ENCODE measurements around the gene PDE4D.

PDE4D gene

DNA sequence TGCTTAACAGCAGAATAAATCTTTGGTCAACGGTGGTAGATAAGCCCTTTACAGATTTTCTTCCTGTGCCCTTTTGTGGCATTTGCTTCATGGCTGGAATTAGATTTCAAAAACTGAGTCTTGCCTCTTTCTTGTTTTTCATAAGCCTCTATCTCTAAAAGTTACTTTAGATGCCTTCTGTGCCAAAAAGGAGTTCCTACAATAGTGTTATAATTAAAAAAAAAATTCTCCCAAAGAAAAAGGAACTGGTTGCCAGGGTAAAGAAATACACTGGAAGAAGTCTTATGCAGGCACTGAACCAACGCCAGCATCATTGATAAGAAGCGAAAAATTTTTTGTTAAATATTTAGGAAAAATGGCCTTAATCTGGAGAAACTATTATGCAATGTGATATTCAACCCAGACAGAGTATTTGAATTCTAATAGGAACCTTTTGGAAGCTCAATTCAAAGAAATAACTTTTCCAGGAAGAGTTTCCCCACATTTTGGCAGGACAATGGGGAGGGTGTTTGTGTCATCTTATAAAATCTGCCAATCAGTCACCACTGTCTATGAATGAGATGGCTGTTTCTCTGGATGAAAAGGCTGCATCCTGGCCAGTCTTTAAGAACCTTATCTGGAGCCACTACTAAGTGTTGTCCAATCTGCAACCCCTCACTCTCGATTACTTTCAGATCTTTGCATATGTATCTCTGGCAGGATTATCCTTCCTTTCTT lies 608.1 kb downstream of the PDE4D start:
- no peaks in the 10 kb centered on the region for H3K36me3 Mint-ChIP-seq
- no peak overlapping the region for H3K27ac Mint-ChIP-seq
- H3K4me3 Mint-ChIP-seq, result no peak overlapping the region
- H3K4me1 Mint-ChIP-seq, result no peaks in the 10 kb centered on the region
- no peak for DNase-seq (ENCODE audit: low spot score in 2 of 2)
- H3K9me3 Mint-ChIP-seq, result no peaks in the 10 kb centered on the region
- no peak for ATAC-seq

DNA sequence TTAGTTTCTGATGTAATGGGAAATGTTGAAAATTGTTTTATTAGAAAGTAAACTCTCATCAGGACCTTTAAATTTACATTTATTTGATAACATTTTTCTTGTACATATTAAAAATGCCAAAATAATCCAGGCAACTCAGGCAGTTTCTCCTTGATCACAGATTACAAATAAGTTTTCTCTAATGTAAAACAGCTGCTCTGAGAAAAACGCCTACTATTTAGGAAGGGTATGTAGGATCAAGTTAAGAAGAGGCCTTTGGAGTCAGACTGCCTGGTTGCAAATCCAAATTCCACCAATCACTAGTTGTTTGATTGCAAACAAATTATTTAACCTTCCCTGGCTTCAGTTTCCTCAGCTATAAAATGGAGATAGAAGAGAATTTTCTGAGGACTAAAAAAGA lies 610.8 kb downstream of the PDE4D start:
- Mint-ChIP-seq H3K36me3 (no peaks in the 10 kb centered on the region), H3K4me3 (no peak overlapping the region), H3K27ac (no peak overlapping the region), H3K9me3 (no peaks in the 10 kb centered on the region), H3K4me1 (no peaks in the 10 kb centered on the region)
- DNase-seq (ENCODE audit: low spot score in 2 of 2), result no peak
- ATAC-seq, result no peak

DNA sequence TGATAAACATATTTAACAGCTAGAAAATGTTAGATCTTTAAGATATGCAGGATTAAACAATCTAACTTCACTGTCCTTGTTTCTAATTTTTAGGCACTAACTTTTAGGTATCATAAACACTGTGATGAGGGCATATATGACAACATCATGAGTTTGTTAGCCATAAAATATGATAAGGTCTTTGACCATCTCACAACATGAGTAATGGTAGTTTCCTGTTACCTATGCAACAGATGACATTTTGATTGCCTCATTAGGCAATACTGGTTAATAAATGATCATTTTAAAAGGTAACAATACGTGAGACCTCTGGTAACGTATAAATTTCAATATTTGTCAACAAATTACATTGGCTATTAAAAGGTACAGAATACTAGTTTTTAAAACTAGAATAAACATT lies 613.5 kb downstream of the PDE4D start:
- H3K4me3 Mint-ChIP-seq, result no peak overlapping the region
- peaks cover 8% of the 10 kb centered on the region for H3K4me1 Mint-ChIP-seq
- H3K9me3 Mint-ChIP-seq, result no peaks in the 10 kb centered on the region
- H3K27ac Mint-ChIP-seq, result no peak overlapping the region
- ATAC-seq (no peak), DNase-seq (ENCODE audit: low spot score in 2 of 2) (no peak)
- no peaks in the 10 kb centered on the region for H3K36me3 Mint-ChIP-seq

DNA sequence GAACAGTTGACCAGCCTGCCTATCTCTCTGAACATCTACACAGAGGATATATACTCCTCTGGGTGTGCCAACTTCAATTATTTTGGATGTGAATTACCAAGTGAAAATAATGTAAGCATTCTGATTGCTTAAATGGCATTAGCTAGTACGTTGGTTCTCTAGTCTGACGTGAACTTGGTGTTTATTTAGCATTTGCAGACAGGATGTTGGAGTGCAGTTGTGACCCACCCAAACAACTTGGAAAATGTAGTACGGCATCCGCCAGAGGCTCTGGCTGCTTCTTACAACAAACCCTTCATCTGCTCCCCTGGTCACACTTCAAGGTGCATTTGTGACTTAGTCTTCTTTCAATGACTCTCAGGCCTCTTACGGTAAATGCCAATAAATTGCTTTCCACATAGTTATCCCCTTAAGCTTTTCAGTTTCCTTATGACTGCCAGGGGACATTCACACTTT lies 616.6 kb downstream of the PDE4D start:
- Mint-ChIP-seq H3K9me3 (no peaks in the 10 kb centered on the region), H3K4me1 (peaks cover 8% of the 10 kb centered on the region), H3K4me3 (no peak overlapping the region), H3K36me3 (no peaks in the 10 kb centered on the region), H3K27ac (no peak overlapping the region)
- DNase-seq (ENCODE audit: low spot score in 2 of 2), result no peak
- no peak for ATAC-seq

DNA sequence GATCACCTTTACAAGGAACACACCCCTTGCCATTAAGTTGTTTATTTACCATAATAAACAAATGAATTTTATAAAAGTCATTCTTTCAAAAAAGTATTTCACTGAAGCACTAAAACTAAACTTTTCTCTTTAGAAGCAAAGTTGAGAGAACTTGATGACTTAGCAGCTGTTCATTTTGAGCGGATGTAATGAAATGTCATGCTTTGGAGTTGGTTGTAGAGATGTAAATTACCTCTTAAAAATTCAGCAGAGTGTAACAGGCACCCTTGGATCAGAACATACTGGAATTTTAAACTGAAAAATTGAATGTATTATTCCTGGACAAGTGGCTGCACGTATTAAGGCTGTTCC lies 617.2 kb downstream of the PDE4D start:
- DNase-seq (ENCODE audit: low spot score in 2 of 2) (no peak), ATAC-seq (no peak)
- no peak overlapping the region for H3K27ac Mint-ChIP-seq
- no peaks in the 10 kb centered on the region for H3K9me3 Mint-ChIP-seq
- peaks cover 8% of the 10 kb centered on the region for H3K4me1 Mint-ChIP-seq
- H3K36me3 Mint-ChIP-seq, result no peaks in the 10 kb centered on the region
- no peak overlapping the region for H3K4me3 Mint-ChIP-seq

DNA sequence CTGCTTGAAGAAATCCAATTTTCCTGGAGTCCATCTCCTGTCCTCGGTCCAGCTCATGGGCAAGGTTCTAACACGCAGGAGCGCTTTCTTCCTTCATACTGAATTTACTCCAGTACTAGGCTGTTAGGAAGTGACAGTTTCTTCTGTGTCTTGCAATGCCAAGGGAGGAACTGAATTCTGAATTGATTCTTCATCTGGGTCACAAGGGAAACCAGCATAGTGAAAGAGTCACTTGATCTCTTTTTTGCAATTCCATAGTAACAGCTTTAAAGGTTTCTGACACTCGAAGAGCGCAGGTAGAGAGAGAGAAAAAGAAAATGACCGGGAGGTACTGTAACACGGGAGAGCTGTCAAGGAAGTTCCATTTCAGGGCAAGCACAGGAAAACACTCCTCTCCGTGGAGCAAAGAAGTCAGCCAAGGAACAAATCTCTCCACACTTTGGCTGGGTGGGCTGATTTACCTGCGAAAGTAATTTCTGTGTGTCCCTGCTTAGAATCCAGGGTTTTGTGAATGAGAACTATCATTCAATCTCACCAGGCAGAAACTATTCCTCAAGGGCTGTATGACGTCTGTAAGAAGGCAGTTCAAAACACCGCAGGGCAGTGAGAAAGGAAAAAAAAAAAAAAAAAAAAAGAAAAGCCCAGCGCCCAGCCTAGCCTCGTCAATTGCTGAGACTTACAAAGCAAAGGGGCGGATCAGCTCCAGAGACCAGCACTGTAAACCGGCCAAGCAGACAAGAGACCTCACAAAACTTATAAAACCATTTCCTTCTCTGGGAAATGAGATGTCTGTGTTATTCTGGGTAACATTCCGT lies 617.8 kb downstream of the PDE4D start:
- no peak overlapping the region for H3K27ac Mint-ChIP-seq
- no peak for DNase-seq (ENCODE audit: low spot score in 2 of 2)

DNA sequence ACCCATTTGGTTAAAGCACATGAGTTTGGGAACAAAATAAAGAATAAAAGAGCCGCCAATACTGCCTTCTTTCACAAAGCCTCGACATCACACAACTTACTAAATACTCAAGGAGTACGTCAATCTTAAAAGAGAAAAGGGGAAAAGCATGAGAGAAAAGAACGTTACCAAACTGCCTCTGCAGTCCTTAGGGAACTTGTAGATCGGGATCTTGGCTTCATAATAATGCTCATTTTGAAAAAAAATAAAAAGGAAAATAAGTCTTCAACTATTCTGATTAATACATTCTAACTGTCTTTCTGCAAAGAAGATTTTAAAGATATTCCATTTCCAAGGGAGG lies 618.4 kb downstream of the PDE4D start:
- H3K4me3 Mint-ChIP-seq, result peak overlapping the region; percentile 37
- peaks cover 8% of the 10 kb centered on the region for H3K4me1 Mint-ChIP-seq
- no peaks in the 10 kb centered on the region for H3K9me3 Mint-ChIP-seq
- ATAC-seq (no peak), DNase-seq (ENCODE audit: low spot score in 2 of 2) (no peak)
- H3K27ac Mint-ChIP-seq, result no peak overlapping the region
- no peaks in the 10 kb centered on the region for H3K36me3 Mint-ChIP-seq

More for the DNA sequence above, 617.8 kb downstream of the PDE4D start:
- no peak for ATAC-seq
- Mint-ChIP-seq H3K36me3 (no peaks in the 10 kb centered on the region), H3K4me3 (peak overlapping the region; percentile 37), H3K4me1 (peaks cover 8% of the 10 kb centered on the region), H3K9me3 (no peaks in the 10 kb centered on the region)

DNA sequence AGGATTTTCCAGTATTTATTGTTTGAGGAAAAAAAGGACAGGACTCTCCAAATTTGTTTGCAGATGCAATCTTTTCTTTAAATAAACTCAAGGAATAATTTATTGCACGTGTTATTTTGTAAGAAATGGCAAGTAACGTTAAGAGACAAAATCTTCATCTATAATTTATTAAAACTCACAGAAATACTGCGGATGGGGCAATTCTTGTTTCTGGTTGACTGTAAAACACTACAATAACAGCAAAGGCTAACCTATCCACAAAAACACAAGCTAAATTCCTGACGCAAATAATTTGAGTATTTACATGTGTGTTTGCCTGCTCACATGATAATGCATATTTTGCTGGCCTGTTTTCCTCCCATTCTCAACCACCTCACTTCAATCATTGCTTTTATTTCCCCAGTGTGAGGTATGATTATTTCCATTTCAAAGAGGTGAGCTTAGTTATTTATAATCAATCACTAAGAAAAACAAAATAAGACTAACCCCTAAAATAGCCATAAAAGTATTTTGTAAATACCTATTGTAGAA lies 619.4 kb downstream of the PDE4D start:
- peaks cover 8% of the 10 kb centered on the region for H3K4me1 Mint-ChIP-seq

DNA sequence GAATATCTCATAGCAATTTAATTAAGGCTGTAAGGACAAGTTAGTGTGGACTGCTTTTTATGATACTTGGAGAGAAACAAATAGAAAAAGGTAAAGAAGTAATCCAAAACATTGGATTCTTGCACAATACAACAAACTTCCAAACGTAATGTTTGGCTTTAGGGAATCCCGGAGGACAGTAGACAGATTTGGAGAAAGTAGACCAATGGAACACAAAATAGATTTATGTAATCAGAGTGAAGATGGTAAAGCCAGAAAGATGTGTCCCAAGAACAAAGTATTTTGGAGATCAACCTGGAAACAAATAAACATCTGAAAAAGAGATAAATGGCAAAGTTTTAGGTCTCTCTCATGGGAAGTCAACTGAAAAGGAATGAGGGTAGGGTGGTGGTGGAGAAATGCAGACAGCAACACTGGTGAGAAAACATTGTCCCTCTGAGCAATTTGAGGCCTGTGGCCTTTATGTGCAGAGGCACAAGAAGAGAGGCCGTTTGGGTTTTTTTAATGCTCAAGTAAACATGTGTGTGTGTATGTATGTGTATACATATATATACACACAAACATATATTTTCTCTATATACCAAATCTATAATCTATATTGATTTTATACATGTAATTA lies 620.6 kb downstream of the PDE4D start:
- Mint-ChIP-seq H3K36me3 (no peaks in the 10 kb centered on the region), H3K4me3 (no peak overlapping the region), H3K27ac (no peak overlapping the region), H3K9me3 (no peaks in the 10 kb centered on the region), H3K4me1 (peaks cover 8% of the 10 kb centered on the region)
- DNase-seq (ENCODE audit: low spot score in 2 of 2), result no peak
- ATAC-seq, result no peak

More for the DNA sequence above, 619.4 kb downstream of the PDE4D start:
- H3K9me3 Mint-ChIP-seq, result no peaks in the 10 kb centered on the region
- no peak overlapping the region for H3K27ac Mint-ChIP-seq
- no peak for ATAC-seq
- H3K36me3 Mint-ChIP-seq, result no peaks in the 10 kb centered on the region
- no peak overlapping the region for H3K4me3 Mint-ChIP-seq
- no peak for DNase-seq (ENCODE audit: low spot score in 2 of 2)

DNA sequence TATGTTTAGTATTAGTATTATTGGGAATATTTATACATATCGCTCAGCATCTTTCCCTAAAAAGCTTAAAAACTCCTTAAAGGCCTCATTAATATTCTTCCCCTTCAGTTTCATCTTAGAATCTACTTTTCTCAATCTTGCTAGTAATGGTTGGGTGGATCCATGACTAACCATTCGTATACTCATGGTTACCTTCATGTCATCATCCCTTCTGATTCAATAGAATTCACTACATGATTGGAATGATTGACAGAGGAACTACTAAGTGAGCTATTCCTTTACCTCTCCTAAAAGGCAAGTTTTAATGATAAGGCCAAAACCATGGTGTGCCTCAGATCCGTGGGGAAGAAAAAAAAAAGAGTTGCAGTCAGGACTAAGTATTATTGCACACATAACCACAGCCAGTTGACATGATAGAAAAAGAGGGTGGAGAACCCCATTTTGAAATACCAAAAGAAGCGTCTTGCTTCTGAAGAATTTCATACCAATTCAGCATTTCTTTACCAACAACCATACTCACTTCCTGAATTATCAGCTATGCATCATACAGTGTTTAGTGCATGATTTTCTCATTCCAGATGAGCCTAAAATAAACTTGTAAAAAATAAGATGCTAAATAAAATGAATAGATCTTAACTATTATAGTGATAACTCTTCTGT lies 624.6 kb downstream of the PDE4D start:
- Mint-ChIP-seq H3K9me3 (no peaks in the 10 kb centered on the region), H3K4me3 (no peak overlapping the region), H3K27ac (no peak overlapping the region), H3K4me1 (no peaks in the 10 kb centered on the region), H3K36me3 (no peaks in the 10 kb centered on the region)
- ATAC-seq (no peak), DNase-seq (ENCODE audit: low spot score in 2 of 2) (no peak)

DNA sequence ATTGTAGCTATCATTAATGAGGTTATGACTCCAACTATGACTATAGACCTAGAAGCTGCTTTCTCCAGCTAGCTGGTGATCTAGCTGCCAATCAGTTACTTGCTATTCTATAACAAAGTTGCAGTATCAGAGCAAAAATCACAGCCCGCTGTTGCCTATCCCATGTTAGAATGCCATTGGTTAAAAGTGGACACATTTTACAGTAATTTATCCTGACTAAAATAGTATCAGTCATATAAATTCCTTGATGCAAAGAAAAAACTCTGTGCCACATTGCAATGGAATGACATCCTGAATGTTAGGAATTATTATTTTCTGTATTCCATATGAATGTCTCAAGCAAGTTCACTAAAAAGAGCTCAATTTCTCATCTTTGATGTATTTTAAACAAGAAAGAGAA lies 626.5 kb downstream of the PDE4D start:
- Mint-ChIP-seq H3K27ac (no peak overlapping the region), H3K4me1 (no peaks in the 10 kb centered on the region), H3K9me3 (no peaks in the 10 kb centered on the region), H3K36me3 (no peaks in the 10 kb centered on the region), H3K4me3 (no peak overlapping the region)
- no peak for DNase-seq (ENCODE audit: low spot score in 2 of 2)
- ATAC-seq, result no peak

DNA sequence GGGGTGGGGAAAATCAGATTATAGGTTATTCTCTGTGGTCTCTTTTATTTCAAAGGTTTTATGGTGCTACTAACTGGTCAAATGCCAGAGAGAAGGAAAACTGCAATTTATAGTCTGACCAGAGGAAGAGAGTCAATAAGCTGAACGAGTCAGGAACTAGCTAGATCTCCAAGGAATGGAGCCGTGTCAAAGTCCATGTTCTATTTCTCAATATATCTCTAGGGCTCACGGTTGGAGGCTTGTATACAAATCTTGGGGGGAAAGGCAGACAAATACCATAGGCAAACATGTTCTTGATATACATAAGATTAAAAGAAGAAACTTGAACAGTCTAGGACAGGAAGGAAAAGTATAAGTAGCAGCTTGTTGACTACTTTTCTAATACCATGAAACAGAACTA lies 627.1 kb downstream of the PDE4D start:
- DNase-seq (ENCODE audit: low spot score in 2 of 2), result no peak
- Mint-ChIP-seq H3K4me3 (no peak overlapping the region), H3K27ac (no peak overlapping the region)

DNA sequence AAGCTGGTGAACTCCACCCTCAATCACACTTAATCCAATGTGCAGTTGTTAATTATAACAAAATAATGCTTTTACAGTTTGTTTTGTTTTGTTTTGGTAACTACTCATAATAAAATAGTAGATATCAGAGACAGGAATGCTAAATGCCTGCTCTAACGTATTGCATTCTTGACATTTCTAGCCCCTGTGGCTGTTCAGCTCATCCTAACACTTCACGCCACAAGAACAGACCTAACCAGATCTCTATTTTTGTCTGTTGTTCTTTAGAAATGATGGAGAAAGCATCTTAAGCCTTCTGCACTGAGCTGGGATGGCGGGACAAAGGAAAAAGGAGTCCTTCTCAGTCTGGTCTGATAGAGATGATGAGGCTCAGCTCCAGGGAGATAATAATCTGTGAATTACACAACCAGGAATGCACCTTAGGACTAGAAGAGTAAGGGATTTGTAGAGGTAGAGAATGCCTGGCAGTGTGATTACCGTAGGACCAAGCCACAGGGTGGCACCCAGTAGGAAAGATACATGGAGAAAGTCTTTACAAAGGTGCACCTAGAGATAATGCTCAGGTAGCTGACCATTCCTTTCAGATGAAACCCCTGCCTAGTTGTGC lies 628.8 kb downstream of the PDE4D start:
- Mint-ChIP-seq H3K27ac (no peak overlapping the region), H3K36me3 (no peaks in the 10 kb centered on the region), H3K9me3 (no peaks in the 10 kb centered on the region), H3K4me3 (no peak overlapping the region), H3K4me1 (no peaks in the 10 kb centered on the region)
- no peak for DNase-seq (ENCODE audit: low spot score in 2 of 2)
- no peak for ATAC-seq

More for the DNA sequence above, 627.1 kb downstream of the PDE4D start:
- H3K4me1 Mint-ChIP-seq, result no peaks in the 10 kb centered on the region
- no peaks in the 10 kb centered on the region for H3K9me3 Mint-ChIP-seq
- no peaks in the 10 kb centered on the region for H3K36me3 Mint-ChIP-seq
- no peak for ATAC-seq

DNA sequence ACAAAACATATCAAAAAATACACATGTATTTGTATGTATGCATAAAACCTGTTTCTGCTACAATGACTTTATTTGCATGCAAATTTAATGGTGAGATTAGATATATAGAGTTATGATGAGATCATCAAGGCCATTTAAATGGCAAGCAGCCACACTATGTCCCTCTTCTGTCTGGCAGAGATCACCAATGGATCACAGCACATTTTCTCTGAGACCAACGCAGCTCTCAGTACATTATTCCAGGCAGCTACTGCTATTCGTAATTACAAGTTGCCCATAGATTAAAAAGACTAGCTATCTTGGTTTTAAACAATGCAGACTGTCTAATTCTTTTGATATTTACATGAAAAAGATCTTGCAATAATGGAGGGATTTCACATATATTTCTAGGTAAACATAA lies 629.5 kb downstream of the PDE4D start:
- no peaks in the 10 kb centered on the region for H3K36me3 Mint-ChIP-seq
- DNase-seq (ENCODE audit: low spot score in 2 of 2) (no peak), ATAC-seq (no peak)
- no peaks in the 10 kb centered on the region for H3K4me1 Mint-ChIP-seq
- no peak overlapping the region for H3K4me3 Mint-ChIP-seq
- no peaks in the 10 kb centered on the region for H3K9me3 Mint-ChIP-seq
- H3K27ac Mint-ChIP-seq, result no peak overlapping the region

DNA sequence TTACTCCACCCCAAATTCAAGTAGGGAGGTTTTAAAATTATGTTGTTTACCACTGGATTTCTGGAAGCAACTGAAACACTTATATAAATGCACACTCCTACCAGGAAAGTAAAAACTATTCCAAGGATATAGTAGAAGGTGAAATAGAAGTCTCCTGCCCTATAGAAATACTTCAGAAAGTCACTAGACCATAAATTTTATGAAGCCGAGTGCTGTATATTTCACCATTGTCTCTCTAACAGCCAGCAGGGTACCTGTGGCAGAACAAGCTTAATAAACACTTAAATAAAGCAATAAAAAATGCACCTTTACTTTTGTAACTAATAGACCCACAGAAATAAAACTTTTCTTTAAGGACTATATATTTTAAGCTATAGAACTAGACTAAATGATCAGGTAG lies 631.6 kb downstream of the PDE4D start:
- no peak for DNase-seq (ENCODE audit: low spot score in 2 of 2)

More for the DNA sequence above, 631.6 kb downstream of the PDE4D start:
- Mint-ChIP-seq H3K36me3 (no peaks in the 10 kb centered on the region), H3K4me1 (no peaks in the 10 kb centered on the region), H3K27ac (no peak overlapping the region), H3K4me3 (no peak overlapping the region), H3K9me3 (no peaks in the 10 kb centered on the region)
- no peak for ATAC-seq

Measured in stimulated activated effector memory CD8-positive, alpha-beta T cell treated with anti-CD3 and anti-CD28 coated beads, Interleukin-12 subunit alpha, Interleukin-12 subunit beta, amount 100 ng/mL, for 72 hours (primary cell).